NCI-H345 treated with DMSO at 0.1 percent for 48 hours (cell line): ENCODE measurements around the gene AASDH.

ENCODE experiments used
- DNase-seq: peaks from one replicate; lab custom pipeline; 2025; ENCODE audit not compliant: unreplicated experiment; lab: John Stamatoyannopoulos, UW

Gene AASDH

GRCh38 chr4:56288663-56289062 lies 98.6 kb downstream of the AASDH start:
- DNase-seq: no peak
